ENCODE measurements around the gene KMO.

The KMO gene

DNA sequence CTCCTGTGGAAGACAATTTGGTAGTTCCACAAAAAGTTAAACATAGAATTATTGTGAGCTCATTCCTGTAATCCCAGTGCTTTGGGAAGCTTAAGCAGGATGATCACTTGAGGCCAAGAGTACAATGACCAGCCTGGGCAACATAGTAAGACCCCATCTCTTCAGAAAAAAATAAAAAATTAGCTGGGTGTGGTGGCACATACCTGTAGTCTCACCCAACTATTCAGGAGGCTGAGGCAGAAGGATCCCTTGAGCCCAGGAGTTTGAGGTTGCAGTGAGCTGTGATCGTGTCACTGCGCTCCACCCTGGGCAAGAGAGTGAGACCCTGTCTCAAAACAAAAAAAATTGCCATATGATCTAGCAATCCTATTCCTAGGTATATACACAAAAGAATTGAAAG, 112.1 kb downstream of the KMO start:
- Histone ChIP-seq H3K4me3 (no peak overlapping the region), H3K27ac (no peak overlapping the region)
- no peak for DNase-seq (ENCODE audit: low spot score)
- TF ChIP-seq, protein P1, sequence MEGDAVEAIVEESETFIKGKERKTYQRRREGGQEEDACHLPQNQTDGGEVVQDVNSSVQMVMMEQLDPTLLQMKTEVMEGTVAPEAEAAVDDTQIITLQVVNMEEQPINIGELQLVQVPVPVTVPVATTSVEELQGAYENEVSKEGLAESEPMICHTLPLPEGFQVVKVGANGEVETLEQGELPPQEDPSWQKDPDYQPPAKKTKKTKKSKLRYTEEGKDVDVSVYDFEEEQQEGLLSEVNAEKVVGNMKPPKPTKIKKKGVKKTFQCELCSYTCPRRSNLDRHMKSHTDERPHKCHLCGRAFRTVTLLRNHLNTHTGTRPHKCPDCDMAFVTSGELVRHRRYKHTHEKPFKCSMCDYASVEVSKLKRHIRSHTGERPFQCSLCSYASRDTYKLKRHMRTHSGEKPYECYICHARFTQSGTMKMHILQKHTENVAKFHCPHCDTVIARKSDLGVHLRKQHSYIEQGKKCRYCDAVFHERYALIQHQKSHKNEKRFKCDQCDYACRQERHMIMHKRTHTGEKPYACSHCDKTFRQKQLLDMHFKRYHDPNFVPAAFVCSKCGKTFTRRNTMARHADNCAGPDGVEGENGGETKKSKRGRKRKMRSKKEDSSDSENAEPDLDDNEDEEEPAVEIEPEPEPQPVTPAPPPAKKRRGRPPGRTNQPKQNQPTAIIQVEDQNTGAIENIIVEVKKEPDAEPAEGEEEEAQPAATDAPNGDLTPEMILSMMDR (IDR thresholded peaks at IDR 0.05): no peak

DNA sequence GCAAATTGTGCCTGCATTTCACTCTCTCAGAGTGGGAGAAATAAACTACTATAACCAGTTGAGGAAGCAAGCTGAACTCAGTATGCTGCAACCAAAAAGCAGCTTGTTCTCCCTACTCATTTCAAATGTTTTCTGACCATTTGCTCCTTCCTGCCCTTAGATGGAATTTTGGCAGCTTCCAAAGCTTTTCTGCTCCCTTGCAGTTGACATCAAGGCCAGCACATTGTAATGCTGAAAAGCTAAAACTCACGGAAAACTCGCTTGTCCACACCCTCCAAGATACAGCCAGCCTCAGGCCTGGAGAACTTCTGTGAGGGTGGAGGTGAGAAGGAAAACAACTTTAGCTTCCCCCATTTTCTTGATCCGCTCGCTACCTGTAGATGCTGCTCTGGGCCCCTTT, 113.0 kb downstream of the KMO start:
- H3K27ac ChIP-seq: peak overlapping the region; percentile 34 to 37
- H3K4me3 ChIP-seq: no peak overlapping the region
- DNase-seq (ENCODE audit: low spot score): no peak
- TF ChIP-seq, protein P1 (IDR thresholded peaks at IDR 0.05): no peak
